Midbrain (tissue), 1 donor: ENCODE measurements around the gene HHAT.
A peak's percentile ranks its signal among the peaks of the same experiment; 100 is the strongest.

Experiments
- DNase-seq: peaks from one replicate; lab custom pipeline; 2025; lab: John Stamatoyannopoulos, UW

HHAT gene

GRCh38 chr1:210487021-210487420 is 158.3 kb downstream of the HHAT start:
- no peak for DNase-seq

GRCh38 chr1:210489491-210489890 is 160.8 kb downstream of the HHAT start:
- no peak for DNase-seq

- DNase-seq, result no peak
Measured at GRCh38 chr1:210490781-210491180, 162.1 kb downstream of the HHAT start.

- peak; percentile 13 for DNase-seq
Measured at GRCh38 chr1:210496063-210496462, 167.4 kb downstream of the HHAT start.

GRCh38 chr1:210499956-210500355 is 171.3 kb downstream of the HHAT start:
- DNase-seq, result no peak

- no peak for DNase-seq
Measured at GRCh38 chr1:210500831-210501230, 172.1 kb downstream of the HHAT start.

GRCh38 chr1:210504286-210504685 is 175.6 kb downstream of the HHAT start:
- DNase-seq, result no peak

GRCh38 chr1:210505601-210506496 is 177.1 kb downstream of the HHAT start:
- DNase-seq, result no peak

- DNase-seq, result no peak
Measured at GRCh38 chr1:210506689-210507088, 178.0 kb downstream of the HHAT start.

- no peak for DNase-seq
Measured at GRCh38 chr1:210516092-210516656, 187.5 kb downstream of the HHAT start.

- DNase-seq, result no peak
Measured at GRCh38 chr1:210516697-210517459, 188.2 kb downstream of the HHAT start.

- DNase-seq, result no peak
Measured at GRCh38 chr1:210523830-210524229, 195.1 kb downstream of the HHAT start.

- no peak for DNase-seq
Measured at GRCh38 chr1:210525716-210526454, 197.2 kb downstream of the HHAT start.

- no peak for DNase-seq
Measured at GRCh38 chr1:210527091-210527490, 198.4 kb downstream of the HHAT start.

- DNase-seq, result no peak
Measured at GRCh38 chr1:210531475-210532222, 202.9 kb downstream of the HHAT start.

- no peak for DNase-seq
Measured at GRCh38 chr1:210532223-210532598, 203.5 kb downstream of the HHAT start.

GRCh38 chr1:210535761-210536160 is 207.1 kb downstream of the HHAT start:
- no peak for DNase-seq

- DNase-seq, result no peak
Measured at GRCh38 chr1:210536254-210536961, 207.7 kb downstream of the HHAT start.

GRCh38 chr1:210540288-210540687 is 211.6 kb downstream of the HHAT start:
- DNase-seq, result no peak

GRCh38 chr1:210541680-210542358 is 213.1 kb downstream of the HHAT start:
- no peak for DNase-seq
